A673 (cell line): Measurements from ENCODE around the gene WBP2.

Experiments used
- CTCF ChIP-seq: fragments of 300-800, 200-600 bp; sonication (generic); conservative IDR thresholded peaks from 2 replicates; pipeline ENCODE4 v1.5.1; 2017; ENCODE audit warnings: low read depth, mild to moderate bottlenecking, antibody characterized with exemption, low read length, moderate library complexity, mixed read lengths
- EZH2 ChIP-seq: fragments of 200-600 bp; sonication (generic); IDR thresholded peaks from 2 replicates; pipeline ENCODE4 v1.6.1; 2017; ENCODE audit warnings: borderline replicate concordance, low read depth, mild to moderate bottlenecking, mixed read lengths, antibody characterized with exemption, low read length; ENCODE audit not compliant: poor library complexity, severe bottlenecking

GRCh38 chr17:75832164-75832651 is 22.9 kb downstream of the WBP2 start:
- no peak for TF ChIP-seq CTCF
- TF ChIP-seq EZH2 = no peak
